HG03575 (cell line): Measurements from ENCODE around the gene THBS4.

Experiments
- ATAC-seq: cut with Tn5 transposase; IDR thresholded peaks from one replicate; pipeline ENCODE4 v1.9.1; 2021; ENCODE audit not compliant: unreplicated experiment, insufficient number of reproducible peaks, low FRiP score; ENCODE audit errors: extremely low read depth

Gene THBS4

GRCh38 chr5:80034962-80035821 is at the start of gene THBS4:
THBS4 (plus strand) TSS chr5:80035348; CDS start chr5:80035538, 190 bp downstream.
- ATAC-seq = no peak

DNA sequence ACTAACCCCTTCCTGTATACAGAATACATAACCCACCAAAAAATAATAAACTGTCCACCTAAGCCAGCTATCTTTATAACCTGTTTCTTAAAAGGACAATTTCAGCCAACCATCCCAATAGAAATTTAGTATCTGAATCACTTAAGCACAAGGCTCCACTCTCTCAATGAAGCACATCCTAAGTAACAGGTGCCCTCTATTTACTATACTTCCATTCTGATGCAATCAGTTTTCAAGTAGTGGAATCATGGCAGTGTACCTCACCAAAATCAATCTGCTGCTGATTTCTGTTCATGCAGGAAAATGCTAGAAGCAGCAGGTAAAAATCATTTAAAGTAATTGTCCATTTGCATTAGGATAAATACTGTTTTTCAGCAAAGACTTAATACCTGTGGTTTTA is 48.9 kb upstream of the THBS4 start:
- no peak for ATAC-seq

DNA sequence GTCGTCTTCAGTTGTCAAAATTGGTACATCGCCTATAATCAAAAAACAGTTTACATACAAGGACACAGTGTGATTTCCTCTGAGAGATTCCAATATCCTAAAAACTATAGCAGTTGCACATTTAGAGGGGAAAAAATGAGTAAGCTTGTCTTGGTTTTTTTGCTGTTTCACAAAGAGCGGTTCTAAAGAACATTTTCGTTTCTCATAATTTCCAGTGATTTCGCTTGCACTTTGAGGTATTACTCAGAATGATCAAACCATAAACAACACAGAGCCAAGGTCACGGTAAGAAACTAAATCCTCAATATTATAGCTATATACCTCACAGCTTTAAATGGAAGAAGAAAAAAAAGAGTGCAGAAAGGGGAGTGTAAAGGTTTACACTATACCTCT is 44.9 kb upstream of the THBS4 start:
- no peak for ATAC-seq

GRCh38 chr5:79990598-79991507 is 44.3 kb upstream of the THBS4 start, which contains the start of gene MTX3:
MTX3 (minus strand) TSS chr5:79991262; CDS start chr5:79991238, 24 bp downstream.
- ATAC-seq = peak; percentile 47

DNA sequence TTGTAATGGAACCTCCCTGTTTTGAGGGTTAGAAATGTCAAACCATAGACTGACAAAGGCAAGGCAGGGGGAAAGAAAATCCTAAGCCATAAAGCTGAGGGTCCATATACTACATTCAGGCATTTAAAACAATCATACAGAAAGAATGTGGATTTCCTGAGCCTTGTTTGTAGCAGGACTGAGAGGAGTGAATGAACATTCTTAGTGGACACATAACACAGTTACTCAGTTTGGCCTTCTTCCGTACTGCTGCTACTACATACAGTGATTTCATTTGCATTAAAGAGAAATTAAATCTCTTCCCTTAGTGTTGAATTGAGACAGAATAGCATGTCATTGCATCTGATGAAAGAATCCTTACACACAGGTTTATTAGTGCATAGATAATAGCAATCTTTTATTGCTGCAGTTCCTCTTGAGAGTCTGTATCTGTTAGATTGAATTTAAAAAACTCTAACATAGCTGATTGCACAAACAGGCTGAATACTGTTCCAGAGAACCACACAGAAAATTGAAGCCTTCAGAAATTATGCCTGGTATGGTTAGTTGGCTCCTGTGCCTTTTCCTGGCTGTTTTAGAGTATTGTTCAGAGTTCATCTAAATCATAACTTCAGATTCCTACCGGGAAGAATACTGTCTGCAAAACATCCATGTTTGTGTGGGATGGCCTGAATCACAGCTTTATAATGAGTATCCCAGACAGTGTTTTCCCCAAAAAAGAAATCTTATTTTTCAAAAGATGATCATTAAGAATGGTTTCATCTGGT is 42.1 kb upstream of the THBS4 start:
- no peak for ATAC-seq

DNA sequence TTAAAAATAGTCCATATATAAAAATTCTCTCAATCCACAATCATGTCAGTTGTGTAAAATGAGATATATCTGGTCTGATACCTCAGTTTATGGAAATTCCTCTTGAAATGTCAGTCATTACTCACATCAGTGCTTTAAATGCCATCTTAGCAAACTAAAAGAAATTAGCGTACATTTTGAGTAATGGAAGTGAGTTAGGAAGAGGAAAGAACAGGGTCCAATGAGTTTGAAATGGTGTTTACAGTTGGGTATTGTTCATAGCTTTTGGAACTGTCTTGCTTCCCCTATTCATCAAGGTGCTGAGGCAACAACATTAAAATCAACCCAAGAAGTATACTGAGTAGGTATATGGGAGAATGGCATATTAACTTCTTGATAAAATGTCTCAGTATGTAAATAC is 35.4 kb upstream of the THBS4 start:
- ATAC-seq = no peak

DNA sequence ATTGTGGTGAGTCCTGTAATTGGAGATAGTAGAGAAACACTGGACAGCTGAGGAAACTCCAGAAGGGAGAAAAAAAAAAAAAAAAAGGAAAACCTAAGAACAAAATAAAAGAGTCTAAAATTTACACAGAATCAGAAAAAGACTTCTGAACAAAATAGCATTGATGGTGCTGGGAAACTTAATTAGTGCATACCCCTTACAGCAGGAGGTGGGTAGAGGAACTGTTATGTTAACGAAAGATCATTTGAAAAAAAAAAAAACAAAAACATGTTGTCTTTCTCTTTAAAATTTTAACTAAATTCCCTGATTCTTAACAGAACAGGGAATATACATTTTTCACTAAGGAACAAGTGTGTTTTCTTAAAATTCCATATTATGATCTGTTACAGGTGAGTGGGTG is 32.5 kb upstream of the THBS4 start:
- ATAC-seq = no peak

- no peak for ATAC-seq
These were observed 26.0 kb upstream of the THBS4 start for GRCh38 chr5:80008995-80009765.

- no peak for ATAC-seq
These were observed 24.3 kb upstream of the THBS4 start for GRCh38 chr5:80010754-80011392.

GRCh38 chr5:80025069-80025468 is 10.1 kb upstream of the THBS4 start:
- no peak for ATAC-seq

GRCh38 chr5:80026841-80027240 is 8.3 kb upstream of the THBS4 start:
- ATAC-seq = no peak

DNA sequence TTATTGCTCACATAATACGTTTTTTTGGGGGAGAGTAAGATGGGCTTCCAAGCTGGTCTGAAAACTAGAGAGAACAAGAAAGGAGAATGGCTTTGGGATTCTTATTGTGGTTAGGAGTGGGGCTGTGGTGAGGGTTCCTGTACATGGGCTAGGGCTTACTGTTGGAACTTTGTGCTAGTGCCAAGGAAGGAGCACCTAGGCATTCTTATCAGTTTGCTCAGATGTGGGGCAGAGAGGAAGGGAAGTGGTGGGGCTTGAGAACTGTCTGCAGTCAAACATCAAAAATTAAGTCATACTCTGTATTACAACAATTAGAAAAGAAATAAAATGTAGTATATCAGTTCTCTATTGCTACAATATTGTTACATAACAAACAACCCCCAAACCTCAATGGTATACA is 4.0 kb upstream of the THBS4 start:
- no peak for ATAC-seq

DNA sequence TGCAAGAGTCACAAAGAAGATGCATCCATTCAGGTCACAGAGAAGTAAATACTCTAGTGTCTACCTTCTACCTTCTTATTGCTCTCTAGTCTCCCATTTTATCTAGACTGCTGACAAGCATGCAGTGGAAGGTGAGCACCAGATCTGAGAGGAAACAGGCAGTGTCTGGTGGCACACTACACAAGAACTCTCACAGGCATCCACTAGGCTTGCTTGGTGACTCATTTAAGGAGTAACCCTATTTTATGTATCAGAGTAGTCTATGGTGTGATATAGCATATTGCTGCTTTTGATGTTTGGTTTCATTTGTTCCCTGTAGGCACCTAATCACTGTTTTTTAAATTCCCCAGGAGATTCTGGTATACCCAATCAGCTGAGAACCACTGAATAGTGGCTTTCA is 1.6 kb upstream of the THBS4 start:
- no peak for ATAC-seq

DNA sequence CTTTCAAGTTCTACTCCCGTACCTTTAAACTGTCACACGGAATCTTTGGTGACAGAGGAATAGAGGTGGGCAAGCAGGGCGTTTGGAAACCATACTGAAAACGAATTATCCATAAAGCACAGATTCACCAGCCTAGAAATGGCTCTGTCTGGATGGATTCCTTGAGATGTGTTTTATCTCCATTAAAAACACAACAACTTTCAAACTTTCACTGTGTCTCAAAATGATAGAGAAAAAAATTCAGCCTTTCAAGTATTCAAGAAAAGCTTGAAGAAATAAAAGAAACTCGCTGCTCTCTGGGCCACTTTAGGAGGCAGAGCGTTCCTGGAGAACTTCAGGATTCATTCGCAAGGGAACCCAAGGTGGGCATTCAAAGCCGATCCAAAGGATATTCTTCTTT is 589 bp upstream of the THBS4 start:
- ATAC-seq = no peak

GRCh38 chr5:80035839-80036238 is 691 bp downstream of the THBS4 start:
- no peak for ATAC-seq

DNA sequence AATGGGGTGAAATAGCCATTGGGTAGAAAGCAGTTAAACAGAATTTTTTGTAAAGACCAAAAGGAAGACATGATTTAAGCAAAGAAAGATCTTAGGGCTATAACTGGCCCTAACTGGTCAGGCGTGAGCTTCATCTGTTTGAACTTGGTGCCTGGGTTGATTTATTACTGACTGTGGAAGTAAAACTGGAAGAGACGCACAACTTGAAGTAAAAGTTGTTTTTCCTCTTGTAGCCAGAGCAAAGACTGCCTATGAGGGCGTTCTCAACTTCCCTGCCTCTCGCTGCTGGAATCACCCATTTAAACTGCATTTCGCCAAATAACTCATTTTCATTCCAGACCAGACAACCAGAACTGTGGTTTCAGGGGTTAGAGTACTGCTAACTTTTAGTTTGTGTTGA is 1.5 kb downstream of the THBS4 start:
- no peak for ATAC-seq

DNA sequence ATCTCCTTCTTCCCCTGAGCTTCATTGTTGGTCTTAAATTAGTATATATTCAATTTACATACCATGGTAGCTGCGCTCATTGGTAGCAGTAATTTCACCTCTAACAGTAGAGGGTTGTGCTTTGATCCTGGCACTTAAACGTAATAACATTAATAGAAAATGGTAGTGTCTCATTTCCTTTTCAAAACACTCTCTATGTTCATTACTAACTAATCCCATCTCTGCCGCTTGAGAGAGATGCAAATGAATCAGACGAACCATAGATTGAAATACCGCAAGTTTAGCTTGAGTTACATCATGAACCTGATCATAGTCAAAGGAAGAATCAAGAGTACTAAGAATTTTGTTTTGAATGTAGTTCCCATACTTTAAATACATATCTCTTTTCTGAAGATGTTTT is 2.2 kb downstream of the THBS4 start:
- ATAC-seq = no peak

DNA sequence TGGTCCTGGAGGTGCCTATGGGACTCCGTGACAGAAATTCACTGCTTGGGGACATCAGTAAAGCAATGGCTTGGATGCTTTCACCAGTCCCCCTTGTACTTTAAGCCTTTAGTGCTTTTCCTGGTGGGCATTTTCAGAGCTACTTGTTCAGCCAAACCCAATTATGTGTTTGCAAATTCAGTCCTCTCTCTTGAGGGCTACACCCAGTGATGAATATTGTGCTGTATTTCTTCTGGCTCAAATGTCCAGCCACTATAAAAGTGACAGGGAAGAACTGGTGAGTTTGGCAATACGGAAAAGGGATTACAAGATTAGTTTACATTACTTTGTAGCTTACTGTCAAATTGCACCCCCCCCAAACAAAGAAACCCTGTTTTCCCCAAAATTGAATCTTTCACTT is 4.5 kb downstream of the THBS4 start:
- ATAC-seq = no peak
